ENCODE results near the gene HOOK1. TPM values are rescaled to one million over a fixed set of nuclear protein-coding genes. Genes with fewer than 3 reads are reported as not detected.

The HOOK1 gene
- total and polyA plus RNA-seq, 2 of the 13 experiments (the other 11 are each of a cell fraction or from before 2014, with no cell fraction given), result 11.3 to 24.2 TPM

DNA sequence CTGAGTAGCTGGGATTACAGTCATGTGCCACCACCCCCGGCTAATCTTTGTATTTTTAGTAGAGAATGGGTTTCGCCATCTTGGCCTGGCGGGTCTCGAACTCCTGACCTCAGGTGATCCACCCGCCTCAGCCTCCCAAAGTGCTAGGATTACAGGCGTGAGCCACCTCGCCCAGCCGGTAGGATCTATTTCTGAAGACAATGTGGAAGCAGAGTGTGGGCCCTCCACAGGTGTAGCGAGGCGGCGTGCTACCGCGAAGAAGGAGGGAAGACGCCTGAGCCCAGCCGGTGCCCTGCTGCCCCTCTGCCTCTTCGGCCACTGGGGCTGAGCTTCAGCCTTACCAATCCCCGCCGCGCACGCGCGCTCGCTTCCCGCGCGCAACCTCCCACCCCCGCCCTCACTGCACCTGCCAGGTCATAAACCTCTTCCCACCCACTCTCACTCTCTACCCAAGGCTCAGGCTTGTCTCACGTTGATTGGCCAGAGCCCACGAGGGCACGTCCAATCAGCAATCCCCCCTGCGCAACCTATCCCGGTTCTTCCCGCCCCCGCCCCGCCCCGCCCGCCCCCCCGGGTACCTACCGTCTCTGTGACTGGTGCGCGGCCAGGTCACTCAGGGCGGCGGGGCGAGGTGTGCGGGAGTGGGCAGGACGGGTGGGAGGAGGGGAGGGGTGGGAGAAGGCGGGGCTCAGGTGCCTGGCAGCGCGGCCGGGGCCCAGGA lies 409 bp upstream of the HOOK1 start (continued):
- TF ChIP-seq, protein P1, sequence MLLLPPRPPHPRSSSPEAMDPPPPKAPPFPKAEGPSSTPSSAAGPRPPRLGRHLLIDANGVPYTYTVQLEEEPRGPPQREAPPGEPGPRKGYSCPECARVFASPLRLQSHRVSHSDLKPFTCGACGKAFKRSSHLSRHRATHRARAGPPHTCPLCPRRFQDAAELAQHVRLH (CRISPR knock-in tag; IDR thresholded peaks at IDR 0.05; ENCODE audit: borderline replicate concordance, low read depth), result peak; percentile 32; the same call in 1 of the 2 replicates
- TF ChIP-seq ZNF552 (CRISPR knock-in tag; IDR thresholded peaks at IDR 0.05; ENCODE audit: borderline replicate concordance), result peak; percentile 56; the same call in 1 of the 2 replicates
- TF ChIP-seq NR2F6 (IDR thresholded peaks at IDR 0.05), result no peak
- TF ChIP-seq NR2F6 (CRISPR knock-in tag; IDR thresholded peaks at IDR 0.05), result peak; percentile 45; the same call in 1 of the 2 replicates
- TF ChIP-seq ZNF30 (CRISPR knock-in tag; IDR thresholded peaks at IDR 0.05), result no peak
- no peak for TF ChIP-seq HCFC1 (IDR thresholded peaks at IDR 0.05; ENCODE audit: low read depth, low read length)
- TF ChIP-seq CAMTA2 (CRISPR knock-in tag; IDR thresholded peaks at IDR 0.05; ENCODE audit: borderline replicate concordance), result no peak
- TF ChIP-seq ZNF430 (CRISPR knock-in tag; IDR thresholded peaks at IDR 0.05), result no peak
- no peak for TF ChIP-seq ZNF615 (CRISPR knock-in tag; IDR thresholded peaks at IDR 0.05; ENCODE audit: borderline replicate concordance)
- TF ChIP-seq, protein P2, sequence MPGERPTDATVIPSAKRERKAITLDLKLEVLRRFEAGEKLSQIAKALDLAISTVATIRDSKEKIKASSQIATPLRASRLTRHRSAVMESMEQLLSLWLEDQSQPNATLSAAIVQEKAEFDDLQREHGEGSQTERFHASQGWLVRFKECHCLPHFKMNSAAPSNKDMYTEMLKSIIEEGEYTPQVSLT (CRISPR knock-in tag; IDR thresholded peaks at IDR 0.05; ENCODE audit: borderline replicate concordance, low read depth), result no peak
- TF ChIP-seq TOPORS (CRISPR knock-in tag; IDR thresholded peaks at IDR 0.05), result no peak
- TF ChIP-seq, protein P3, sequence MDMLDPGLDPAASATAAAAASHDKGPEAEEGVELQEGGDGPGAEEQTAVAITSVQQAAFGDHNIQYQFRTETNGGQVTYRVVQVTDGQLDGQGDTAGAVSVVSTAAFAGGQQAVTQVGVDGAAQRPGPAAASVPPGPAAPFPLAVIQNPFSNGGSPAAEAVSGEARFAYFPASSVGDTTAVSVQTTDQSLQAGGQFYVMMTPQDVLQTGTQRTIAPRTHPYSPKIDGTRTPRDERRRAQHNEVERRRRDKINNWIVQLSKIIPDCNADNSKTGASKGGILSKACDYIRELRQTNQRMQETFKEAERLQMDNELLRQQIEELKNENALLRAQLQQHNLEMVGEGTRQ (IDR thresholded peaks at IDR 0.05; ENCODE audit: low read depth, low read length), result no peak
- TF ChIP-seq, protein P3 (CRISPR knock-in tag; IDR thresholded peaks at IDR 0.05; ENCODE audit: borderline replicate concordance), result no peak
- TF ChIP-seq ZSCAN31 (CRISPR knock-in tag; IDR thresholded peaks at IDR 0.05; ENCODE audit: low read depth), result peak; percentile 90
- TF ChIP-seq, protein P4, sequence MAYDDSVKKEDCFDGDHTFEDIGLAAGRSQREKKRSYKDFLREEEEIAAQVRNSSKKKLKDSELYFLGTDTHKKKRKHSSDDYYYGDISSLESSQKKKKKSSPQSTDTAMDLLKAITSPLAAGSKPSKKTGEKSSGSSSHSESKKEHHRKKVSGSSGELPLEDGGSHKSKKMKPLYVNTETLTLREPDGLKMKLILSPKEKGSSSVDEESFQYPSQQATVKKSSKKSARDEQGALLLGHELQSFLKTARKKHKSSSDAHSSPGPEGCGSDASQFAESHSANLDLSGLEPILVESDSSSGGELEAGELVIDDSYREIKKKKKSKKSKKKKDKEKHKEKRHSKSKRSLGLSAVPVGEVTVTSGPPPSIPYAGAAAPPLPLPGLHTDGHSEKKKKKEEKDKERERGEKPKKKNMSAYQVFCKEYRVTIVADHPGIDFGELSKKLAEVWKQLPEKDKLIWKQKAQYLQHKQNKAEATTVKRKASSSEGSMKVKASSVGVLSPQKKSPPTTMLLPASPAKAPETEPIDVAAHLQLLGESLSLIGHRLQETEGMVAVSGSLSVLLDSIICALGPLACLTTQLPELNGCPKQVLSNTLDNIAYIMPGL (CRISPR knock-in tag; IDR thresholded peaks at IDR 0.05; ENCODE audit: borderline replicate concordance in 1 of 2, low read depth in 1 of 2), result peak; percentile 21 to 37; a peak in 2 of 4 replicates
- TF ChIP-seq ZNF17 (CRISPR knock-in tag; IDR thresholded peaks at IDR 0.05), result no peak
- TF ChIP-seq, protein P5, sequence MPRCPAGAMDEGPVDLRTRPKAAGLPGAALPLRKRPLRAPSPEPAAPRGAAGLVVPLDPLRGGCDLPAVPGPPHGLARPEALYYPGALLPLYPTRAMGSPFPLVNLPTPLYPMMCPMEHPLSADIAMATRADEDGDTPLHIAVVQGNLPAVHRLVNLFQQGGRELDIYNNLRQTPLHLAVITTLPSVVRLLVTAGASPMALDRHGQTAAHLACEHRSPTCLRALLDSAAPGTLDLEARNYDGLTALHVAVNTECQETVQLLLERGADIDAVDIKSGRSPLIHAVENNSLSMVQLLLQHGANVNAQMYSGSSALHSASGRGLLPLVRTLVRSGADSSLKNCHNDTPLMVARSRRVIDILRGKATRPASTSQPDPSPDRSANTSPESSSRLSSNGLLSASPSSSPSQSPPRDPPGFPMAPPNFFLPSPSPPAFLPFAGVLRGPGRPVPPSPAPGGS (CRISPR knock-in tag; IDR thresholded peaks at IDR 0.05), result no peak
- TF ChIP-seq, protein P6, sequence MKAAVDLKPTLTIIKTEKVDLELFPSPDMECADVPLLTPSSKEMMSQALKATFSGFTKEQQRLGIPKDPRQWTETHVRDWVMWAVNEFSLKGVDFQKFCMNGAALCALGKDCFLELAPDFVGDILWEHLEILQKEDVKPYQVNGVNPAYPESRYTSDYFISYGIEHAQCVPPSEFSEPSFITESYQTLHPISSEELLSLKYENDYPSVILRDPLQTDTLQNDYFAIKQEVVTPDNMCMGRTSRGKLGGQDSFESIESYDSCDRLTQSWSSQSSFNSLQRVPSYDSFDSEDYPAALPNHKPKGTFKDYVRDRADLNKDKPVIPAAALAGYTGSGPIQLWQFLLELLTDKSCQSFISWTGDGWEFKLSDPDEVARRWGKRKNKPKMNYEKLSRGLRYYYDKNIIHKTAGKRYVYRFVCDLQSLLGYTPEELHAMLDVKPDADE (CRISPR knock-in tag; IDR thresholded peaks at IDR 0.05), result no peak
- TF ChIP-seq SSRP1 (CRISPR knock-in tag; IDR thresholded peaks at IDR 0.05), result 0 out of 2 replicates have a peak, but pooled peaks have one; percentile 53
- TF ChIP-seq HNRNPK (IDR thresholded peaks at IDR 0.05; ENCODE audit: low read depth, low read length, poor library complexity, severe bottlenecking), result no peak

All from HepG2 (cell line).